DND-41 (cell line): Measurements from ENCODE around the gene TMUB2.
A peak's percentile ranks its signal among the peaks of the same experiment; 100 is the strongest.

Experiments used
- ATAC-seq: fragments of 200-7000 bp; cut with Tn5 transposase; 3 replicates; pipeline ENCODE4 v1.9.1; 2021; ENCODE audit warnings: low read depth; ENCODE audit not compliant: insufficient read depth
- DNase-seq: peaks from one replicate; pipeline ENCODE4 v3.0.0-alpha.2; 2020
- H2AFZ ChIP-seq: 2 replicates; pipeline ENCODE4 v1.6.0; 2012; ENCODE audit warnings: low read depth, low read length
- H3K27ac ChIP-seq: 2 replicates; pipeline ENCODE4 v1.5.1; 2012; ENCODE audit warnings: low read length, inconsistent platforms
- H3K27me3 ChIP-seq: fragments of 200-600 bp; sonication (generic); 2 replicates; pipeline ENCODE4 v1.6.0; 2012; ENCODE audit warnings: low read length, mild to moderate bottlenecking, inconsistent platforms; ENCODE audit not compliant: insufficient read depth, poor library complexity
- H3K36me3 ChIP-seq: 2 replicates; pipeline ENCODE4 v1.5.1; 2012; ENCODE audit warnings: low read length, inconsistent platforms; ENCODE audit not compliant: insufficient read depth
- H3K4me1 ChIP-seq: 2 replicates; pipeline ENCODE4 v1.5.1; 2012; ENCODE audit warnings: mild to moderate bottlenecking, low read length; ENCODE audit not compliant: insufficient read depth
- H3K4me2 ChIP-seq: 2 replicates; pipeline ENCODE4 v1.6.0; 2012; ENCODE audit warnings: mild to moderate bottlenecking, moderate library complexity, low read length, inconsistent platforms; ENCODE audit not compliant: insufficient read depth
- H3K4me3 ChIP-seq, 2 experiments: fragments of 200-600 bp in 1 of 2; shearing (Covaris generic) in 1 of 2; 2 replicates each; pipeline ENCODE4 v1.5.1; 2012 to 2016; ENCODE audit warnings: inconsistent platforms in 2 of 2, low read length in 2 of 2, mild to moderate bottlenecking in 2 of 2, low read depth in 1 of 2, moderate library complexity in 1 of 2
- H3K79me2 ChIP-seq: 2 replicates; pipeline ENCODE4 v1.6.0; 2012; ENCODE audit warnings: low read length, inconsistent platforms; ENCODE audit not compliant: insufficient read depth
- H3K9ac ChIP-seq: 2 replicates; pipeline ENCODE4 v1.6.0; 2012; ENCODE audit warnings: low read depth, mild to moderate bottlenecking, inconsistent platforms, low read length, moderate library complexity
- H3K9me3 ChIP-seq: 2 replicates; pipeline ENCODE4 v1.5.1; 2012; ENCODE audit warnings: low read length, moderate library complexity, mild to moderate bottlenecking, inconsistent platforms; ENCODE audit not compliant: insufficient read depth, severe bottlenecking
- H4K20me1 ChIP-seq: 2 replicates; pipeline ENCODE4 v1.6.0; 2012; ENCODE audit warnings: low read length; ENCODE audit not compliant: insufficient read depth
- EZH2 ChIP-seq: IDR thresholded peaks from 3 replicates; pipeline ENCODE4 v1.6.1; 2012; ENCODE audit warnings: borderline replicate concordance, low read depth, mild to moderate bottlenecking, moderate library complexity, low read length, inconsistent platforms; ENCODE audit not compliant: severe bottlenecking
- TF ChIP-seq, protein P1 (sequence below): IDR thresholded peaks from 2 replicates; pipeline ENCODE4 v1.5.1; 2012; ENCODE audit warnings: borderline replicate concordance, low read length, moderate library complexity, mild to moderate bottlenecking; ENCODE audit not compliant: poor library complexity, severe bottlenecking; ENCODE audit errors: extremely low read depth

The TMUB2 gene

DNA sequence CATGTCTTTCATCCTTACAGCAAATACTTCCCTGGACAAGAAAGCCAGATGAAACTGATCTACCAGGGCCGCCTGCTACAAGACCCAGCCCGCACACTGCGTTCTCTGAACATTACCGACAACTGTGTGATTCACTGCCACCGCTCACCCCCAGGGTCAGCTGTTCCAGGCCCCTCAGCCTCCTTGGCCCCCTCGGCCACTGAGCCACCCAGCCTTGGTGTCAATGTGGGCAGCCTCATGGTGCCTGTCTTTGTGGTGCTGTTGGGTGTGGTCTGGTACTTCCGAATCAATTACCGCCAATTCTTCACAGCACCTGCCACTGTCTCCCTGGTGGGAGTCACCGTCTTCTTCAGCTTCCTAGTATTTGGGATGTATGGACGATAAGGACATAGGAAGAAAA lies 3.7 kb downstream of the TMUB2 start:
- DNase-seq (no peak), ATAC-seq (no peak)
- no peaks in the 10 kb centered on the region for H3K9me3 ChIP-seq
- H2AFZ ChIP-seq: no peak overlapping the region
- H3K27ac ChIP-seq: no peak overlapping the region
- peaks cover 23% of the 10 kb centered on the region for H3K4me1 ChIP-seq
- H3K79me2 ChIP-seq: peaks cover 37% of the 10 kb centered on the region
- peaks cover 58% of the 10 kb centered on the region for H3K36me3 ChIP-seq
- H4K20me1 ChIP-seq: peaks cover 11% of the 10 kb centered on the region
- no peak overlapping the region for H3K4me2 ChIP-seq
- no peaks in the 10 kb centered on the region for H3K27me3 ChIP-seq
- TF ChIP-seq EZH2: no peak
- TF ChIP-seq, protein P1, sequence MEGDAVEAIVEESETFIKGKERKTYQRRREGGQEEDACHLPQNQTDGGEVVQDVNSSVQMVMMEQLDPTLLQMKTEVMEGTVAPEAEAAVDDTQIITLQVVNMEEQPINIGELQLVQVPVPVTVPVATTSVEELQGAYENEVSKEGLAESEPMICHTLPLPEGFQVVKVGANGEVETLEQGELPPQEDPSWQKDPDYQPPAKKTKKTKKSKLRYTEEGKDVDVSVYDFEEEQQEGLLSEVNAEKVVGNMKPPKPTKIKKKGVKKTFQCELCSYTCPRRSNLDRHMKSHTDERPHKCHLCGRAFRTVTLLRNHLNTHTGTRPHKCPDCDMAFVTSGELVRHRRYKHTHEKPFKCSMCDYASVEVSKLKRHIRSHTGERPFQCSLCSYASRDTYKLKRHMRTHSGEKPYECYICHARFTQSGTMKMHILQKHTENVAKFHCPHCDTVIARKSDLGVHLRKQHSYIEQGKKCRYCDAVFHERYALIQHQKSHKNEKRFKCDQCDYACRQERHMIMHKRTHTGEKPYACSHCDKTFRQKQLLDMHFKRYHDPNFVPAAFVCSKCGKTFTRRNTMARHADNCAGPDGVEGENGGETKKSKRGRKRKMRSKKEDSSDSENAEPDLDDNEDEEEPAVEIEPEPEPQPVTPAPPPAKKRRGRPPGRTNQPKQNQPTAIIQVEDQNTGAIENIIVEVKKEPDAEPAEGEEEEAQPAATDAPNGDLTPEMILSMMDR: no peak
- no peak overlapping the region for H3K9ac ChIP-seq
- H3K4me3 ChIP-seq: no peak overlapping the region

DNA sequence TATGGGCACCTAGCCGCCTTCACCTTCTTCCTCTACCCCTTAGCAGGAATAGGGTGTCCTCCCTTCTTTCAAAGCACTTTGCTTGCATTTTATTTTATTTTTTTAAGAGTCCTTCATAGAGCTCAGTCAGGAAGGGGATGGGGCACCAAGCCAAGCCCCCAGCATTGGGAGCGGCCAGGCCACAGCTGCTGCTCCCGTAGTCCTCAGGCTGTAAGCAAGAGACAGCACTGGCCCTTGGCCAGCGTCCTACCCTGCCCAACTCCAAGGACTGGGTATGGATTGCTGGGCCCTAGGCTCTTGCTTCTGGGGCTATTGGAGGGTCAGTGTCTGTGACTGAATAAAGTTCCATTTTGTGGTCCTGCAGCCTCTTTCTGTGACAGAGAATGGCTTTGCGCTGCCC lies 4.6 kb downstream of the TMUB2 start:
- DNase-seq (no peak), ATAC-seq (no peak)
- H3K27ac ChIP-seq: no peak overlapping the region
- peaks cover 18% of the 10 kb centered on the region for H3K4me1 ChIP-seq
- no peak for TF ChIP-seq EZH2
- TF ChIP-seq, protein P1: no peak
- H4K20me1 ChIP-seq: peaks cover 8% of the 10 kb centered on the region
- H3K27me3 ChIP-seq: no peaks in the 10 kb centered on the region
- no peak overlapping the region for H3K4me3 ChIP-seq
- peaks cover 65% of the 10 kb centered on the region for H3K36me3 ChIP-seq
- H2AFZ ChIP-seq: no peak overlapping the region
- no peak overlapping the region for H3K9ac ChIP-seq
- H3K9me3 ChIP-seq: no peaks in the 10 kb centered on the region
- no peak overlapping the region for H3K4me2 ChIP-seq
- peaks cover 33% of the 10 kb centered on the region for H3K79me2 ChIP-seq

DNA sequence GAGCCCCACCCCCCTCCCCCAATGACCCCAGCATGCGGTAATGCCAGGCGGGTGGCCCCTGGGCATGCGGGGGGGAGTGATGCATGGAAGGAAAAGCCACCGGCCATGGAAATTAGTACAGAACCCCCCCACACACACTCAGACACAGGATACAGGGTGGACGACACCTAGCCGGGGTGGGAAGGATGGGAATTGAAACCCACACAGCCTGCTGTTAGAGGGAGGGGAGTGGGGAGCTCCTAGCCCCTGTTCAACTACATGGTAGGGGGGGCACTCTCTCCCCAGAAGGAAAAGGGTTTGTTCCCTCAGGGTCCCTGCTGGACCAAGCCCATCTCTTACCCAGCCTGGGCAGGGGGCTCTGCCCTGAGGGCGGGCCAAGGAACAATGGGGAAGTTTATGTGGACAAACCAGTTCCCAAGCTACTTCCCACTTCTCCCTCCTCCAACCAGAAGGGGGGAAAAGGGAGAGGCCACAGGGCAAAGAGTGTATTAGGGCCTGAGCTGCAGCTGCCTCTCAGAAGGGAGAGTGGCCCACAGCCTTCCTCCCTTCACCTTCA lies 5.2 kb downstream of the TMUB2 start:
- Histone ChIP-seq H4K20me1 (peaks cover 12% of the 10 kb centered on the region), H3K27me3 (no peaks in the 10 kb centered on the region), H2AFZ (no peak overlapping the region), H3K36me3 (peaks cover 70% of the 10 kb centered on the region), H3K4me1 (peaks cover 22% of the 10 kb centered on the region), H3K79me2 (peaks cover 36% of the 10 kb centered on the region), H3K9me3 (no peaks in the 10 kb centered on the region), H3K9ac (no peak overlapping the region), H3K4me2 (no peak overlapping the region), H3K27ac (no peak overlapping the region), H3K4me3 (no peak overlapping the region)
- DNase-seq (no peak), ATAC-seq (no peak)
- no peak for TF ChIP-seq EZH2
- TF ChIP-seq, protein P1: no peak

DNA sequence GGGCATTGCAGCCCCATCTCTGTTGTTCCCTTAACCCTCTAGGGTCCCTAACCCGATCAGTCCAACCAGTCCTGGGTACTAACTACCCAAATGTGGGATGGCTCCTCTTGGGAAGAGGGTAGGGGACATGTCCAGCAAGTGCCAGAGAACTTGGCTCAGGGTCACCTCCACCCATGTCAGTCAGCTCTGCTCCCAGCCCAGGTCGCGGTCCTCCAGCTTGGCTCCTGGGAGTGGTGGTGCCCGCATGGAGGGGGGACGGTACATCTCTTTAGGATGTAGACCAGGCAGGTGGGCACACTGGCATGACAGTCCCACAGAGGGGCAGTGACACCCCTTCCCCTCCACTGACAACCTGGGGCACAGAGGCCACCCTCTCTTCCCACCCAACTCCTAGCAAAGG lies 6.0 kb downstream of the TMUB2 start:
- TF ChIP-seq, protein P1: no peak
- no peak for TF ChIP-seq EZH2
- Histone ChIP-seq H3K36me3 (peaks cover 77% of the 10 kb centered on the region), H4K20me1 (peaks cover 18% of the 10 kb centered on the region), H3K9ac (no peak overlapping the region), H3K4me3 (no peak overlapping the region), H3K27me3 (no peaks in the 10 kb centered on the region), H3K27ac (no peak overlapping the region), H3K4me1 (peaks cover 26% of the 10 kb centered on the region), H2AFZ (no peak overlapping the region), H3K9me3 (no peaks in the 10 kb centered on the region), H3K79me2 (peaks cover 36% of the 10 kb centered on the region), H3K4me2 (no peak overlapping the region)
- ATAC-seq: peak; percentile 7; the same call in 1 of the 3 replicates
- no peak for DNase-seq
